ENCODE results near the gene POU2F1.
A peak's percentile ranks its signal among the peaks of the same experiment; 100 is the strongest.

Gene POU2F1

DNA sequence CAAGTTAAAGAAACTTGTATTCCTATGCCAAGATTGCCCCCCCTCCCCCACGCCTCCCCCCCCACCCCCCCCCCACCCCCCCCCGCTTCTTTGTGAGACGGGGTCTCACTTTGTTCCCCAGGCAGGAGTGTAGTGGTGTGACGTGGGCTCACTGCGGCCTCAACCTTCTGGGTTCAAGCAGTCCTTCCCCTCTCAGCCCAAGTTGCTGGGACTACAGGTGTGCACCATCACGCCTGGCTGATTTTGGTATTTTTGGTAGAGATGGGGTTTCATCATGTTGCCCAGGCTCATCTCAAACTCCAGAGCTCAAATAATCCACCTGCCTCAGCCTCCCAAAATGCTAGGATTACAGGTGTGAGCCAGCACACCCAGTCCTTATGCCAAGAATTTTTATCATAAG lies 136.6 kb downstream of the POU2F1 start:
- H3K79me1 ChIP-seq (replicated peaks; ENCODE audit: low read length, poor library complexity, severe bottlenecking), result peaks cover 23% of the 10 kb centered on the region
- DNase-seq, result no peak
- H3K4me1 ChIP-seq (ENCODE audit: control insufficient read depth, insufficient read depth, low read depth, low read length), result peaks cover 1% of the 10 kb centered on the region
- H3K9ac ChIP-seq (ENCODE audit: low read length), result no peak overlapping the region
- H3K14ac ChIP-seq (ENCODE audit: low read length in 2 of 2), result no peak overlapping the region
- H3K9me3 ChIP-seq (ENCODE audit: control insufficient read depth, low read length), result no peaks in the 10 kb centered on the region
- H3K4ac ChIP-seq (ENCODE audit: low read depth in 1 of 2, low read length in 2 of 2), result no peak overlapping the region
- no peak overlapping the region for H3K4me3 ChIP-seq (ENCODE audit: insufficient read depth in 1 of 2, low read depth in 1 of 2, low read length in 2 of 2)
- H3K27me3 ChIP-seq (ENCODE audit: control insufficient read depth in 1 of 2, insufficient read depth in 1 of 2, low read length in 2 of 2), result no peaks in the 10 kb centered on the region
- H2BK5ac ChIP-seq (ENCODE audit: low read depth, low read length, poor library complexity, severe bottlenecking), result no peak overlapping the region
- no peak overlapping the region for H2BK15ac ChIP-seq (ENCODE audit: low read depth, poor library complexity, severe bottlenecking)
- H2AFZ ChIP-seq (ENCODE audit: low read depth, low read length), result no peak overlapping the region
- no peak overlapping the region for H4K8ac ChIP-seq (ENCODE audit: low read length)
- no peak overlapping the region for H2BK120ac ChIP-seq (ENCODE audit: low read depth, low read length)
- no peak overlapping the region for H3K18ac ChIP-seq (ENCODE audit: low read depth in 1 of 2, low read length in 2 of 2)
- H4K91ac ChIP-seq (ENCODE audit: low read length), result no peak overlapping the region
- no peak overlapping the region for H3K23ac ChIP-seq (ENCODE audit: low read length in 2 of 2)
- no peaks in the 10 kb centered on the region for H3K36me3 ChIP-seq (ENCODE audit: control insufficient read depth in 1 of 2, insufficient read depth in 2 of 2, low read depth in 1 of 2, low read length in 2 of 2)
- no peak overlapping the region for H2AK5ac ChIP-seq (ENCODE audit: low read length, severe bottlenecking)
- WGBS, result no CpG with 5 or more reads among the region's 6 CpGs
- no peak overlapping the region for H3K27ac ChIP-seq (ENCODE audit: low read length, poor library complexity, severe bottlenecking)
- H3K4me2 ChIP-seq (ENCODE audit: low read length, poor library complexity, severe bottlenecking), result no peak overlapping the region
- no peak overlapping the region for H2BK12ac ChIP-seq (ENCODE audit: low read length in 2 of 2)

- no peak overlapping the region for H3K14ac ChIP-seq (ENCODE audit: low read length in 2 of 2)
- peaks cover 1% of the 10 kb centered on the region for H3K4me1 ChIP-seq (ENCODE audit: control insufficient read depth, insufficient read depth, low read depth, low read length)
- no peaks in the 10 kb centered on the region for H3K27me3 ChIP-seq (ENCODE audit: control insufficient read depth in 1 of 2, insufficient read depth in 1 of 2, low read length in 2 of 2)
- H2BK12ac ChIP-seq (ENCODE audit: low read length in 2 of 2), result no peak overlapping the region
- no peak overlapping the region for H3K4me2 ChIP-seq (ENCODE audit: low read length, poor library complexity, severe bottlenecking)
- H2AK5ac ChIP-seq (ENCODE audit: low read length, severe bottlenecking), result no peak overlapping the region
- H2AFZ ChIP-seq (ENCODE audit: low read depth, low read length), result no peak overlapping the region
- no peak overlapping the region for H2BK15ac ChIP-seq (ENCODE audit: low read depth, poor library complexity, severe bottlenecking)
- no peak overlapping the region for H4K8ac ChIP-seq (ENCODE audit: low read length)
- no peak overlapping the region for H2BK120ac ChIP-seq (ENCODE audit: low read depth, low read length)
- H3K36me3 ChIP-seq (ENCODE audit: control insufficient read depth in 1 of 2, insufficient read depth in 2 of 2, low read depth in 1 of 2, low read length in 2 of 2), result no peaks in the 10 kb centered on the region
- H3K18ac ChIP-seq (ENCODE audit: low read depth in 1 of 2, low read length in 2 of 2), result no peak overlapping the region
- H3K9me3 ChIP-seq (ENCODE audit: control insufficient read depth, low read length), result no peaks in the 10 kb centered on the region
- no peak overlapping the region for H3K4me3 ChIP-seq (ENCODE audit: insufficient read depth in 1 of 2, low read depth in 1 of 2, low read length in 2 of 2)
- H3K9ac ChIP-seq (ENCODE audit: low read length), result no peak overlapping the region
- H2BK5ac ChIP-seq (ENCODE audit: low read depth, low read length, poor library complexity, severe bottlenecking), result no peak overlapping the region
- peaks cover 23% of the 10 kb centered on the region for H3K79me1 ChIP-seq (replicated peaks; ENCODE audit: low read length, poor library complexity, severe bottlenecking)
- H3K23ac ChIP-seq (ENCODE audit: low read length in 2 of 2), result no peak overlapping the region
- no peak overlapping the region for H4K91ac ChIP-seq (ENCODE audit: low read length)
- H3K27ac ChIP-seq (ENCODE audit: low read length, poor library complexity, severe bottlenecking), result no peak overlapping the region
- 100% methylated on average over 3 of the region's 4 CpGs for WGBS
- H3K4ac ChIP-seq (ENCODE audit: low read depth in 1 of 2, low read length in 2 of 2), result no peak overlapping the region
- no peak for DNase-seq
Observed at GRCh38 chr1:167359295-167359694, 138.6 kb downstream of the POU2F1 start.

- no peak overlapping the region for H2BK120ac ChIP-seq (ENCODE audit: low read depth, low read length)
- H3K23ac ChIP-seq (ENCODE audit: low read length in 2 of 2), result no peak overlapping the region
- H3K18ac ChIP-seq (ENCODE audit: low read depth in 1 of 2, low read length in 2 of 2), result no peak overlapping the region
- H3K14ac ChIP-seq (ENCODE audit: low read length in 2 of 2), result no peak overlapping the region
- H2BK5ac ChIP-seq (ENCODE audit: low read depth, low read length, poor library complexity, severe bottlenecking), result no peak overlapping the region
- H3K27me3 ChIP-seq (ENCODE audit: control insufficient read depth in 1 of 2, insufficient read depth in 1 of 2, low read length in 2 of 2), result no peaks in the 10 kb centered on the region
- H4K8ac ChIP-seq (ENCODE audit: low read length), result no peak overlapping the region
- no peak overlapping the region for H3K27ac ChIP-seq (ENCODE audit: low read length, poor library complexity, severe bottlenecking)
- H3K4ac ChIP-seq (ENCODE audit: low read depth in 1 of 2, low read length in 2 of 2), result no peak overlapping the region
- H3K36me3 ChIP-seq (ENCODE audit: control insufficient read depth in 1 of 2, insufficient read depth in 2 of 2, low read depth in 1 of 2, low read length in 2 of 2), result peaks cover 0 to under 1% of the 10 kb centered on the region in 2 experiments
- no peak overlapping the region for H2AK5ac ChIP-seq (ENCODE audit: low read length, severe bottlenecking)
- H3K79me1 ChIP-seq (replicated peaks; ENCODE audit: low read length, poor library complexity, severe bottlenecking), result peaks cover 23% of the 10 kb centered on the region
- H2BK15ac ChIP-seq (ENCODE audit: low read depth, poor library complexity, severe bottlenecking), result no peak overlapping the region
- H3K4me1 ChIP-seq (ENCODE audit: control insufficient read depth, insufficient read depth, low read depth, low read length), result peaks cover 1% of the 10 kb centered on the region
- H4K91ac ChIP-seq (ENCODE audit: low read length), result no peak overlapping the region
- no peak overlapping the region for H3K4me2 ChIP-seq (ENCODE audit: low read length, poor library complexity, severe bottlenecking)
- H2BK12ac ChIP-seq (ENCODE audit: low read length in 2 of 2), result no peak overlapping the region
- H3K9me3 ChIP-seq (ENCODE audit: control insufficient read depth, low read length), result no peaks in the 10 kb centered on the region
- no peak overlapping the region for H3K4me3 ChIP-seq (ENCODE audit: insufficient read depth in 1 of 2, low read depth in 1 of 2, low read length in 2 of 2)
- H3K9ac ChIP-seq (ENCODE audit: low read length), result no peak overlapping the region
- peak; percentile 52 for DNase-seq
- no peak overlapping the region for H2AFZ ChIP-seq (ENCODE audit: low read depth, low read length)
- WGBS, result 75% methylated on average over 4 of the region's 4 CpGs
Observed at GRCh38 chr1:167360120-167360519, 139.4 kb downstream of the POU2F1 start.

- Histone ChIP-seq H2BK12ac (ENCODE audit: low read length in 2 of 2) (no peak overlapping the region), H2AFZ (ENCODE audit: low read depth, low read length) (no peak overlapping the region), H2AK5ac (ENCODE audit: low read length, severe bottlenecking) (no peak overlapping the region), H3K4me3 (ENCODE audit: insufficient read depth in 1 of 2, low read depth in 1 of 2, low read length in 2 of 2) (no peak overlapping the region), H2BK5ac (ENCODE audit: low read depth, low read length, poor library complexity, severe bottlenecking) (no peak overlapping the region), H4K8ac (ENCODE audit: low read length) (no peak overlapping the region), H3K4ac (ENCODE audit: low read depth in 1 of 2, low read length in 2 of 2) (no peak overlapping the region), H3K4me1 (ENCODE audit: control insufficient read depth, insufficient read depth, low read depth, low read length) (no peaks in the 10 kb centered on the region), H3K27me3 (ENCODE audit: control insufficient read depth in 1 of 2, insufficient read depth in 1 of 2, low read length in 2 of 2) (no peaks in the 10 kb centered on the region), H3K36me3 (ENCODE audit: control insufficient read depth in 1 of 2, insufficient read depth in 2 of 2, low read depth in 1 of 2, low read length in 2 of 2) (peaks cover 0 to 17% of the 10 kb centered on the region in 2 experiments), H3K9me3 (ENCODE audit: control insufficient read depth, low read length) (no peaks in the 10 kb centered on the region), H3K79me1 (replicated peaks; ENCODE audit: low read length, poor library complexity, severe bottlenecking) (peaks cover 22% of the 10 kb centered on the region), H3K23ac (ENCODE audit: low read length in 2 of 2) (no peak overlapping the region), H4K91ac (ENCODE audit: low read length) (no peak overlapping the region), H3K18ac (ENCODE audit: low read depth in 1 of 2, low read length in 2 of 2) (peak overlapping the region in 1 of 2 experiments; percentile 34), H3K9ac (ENCODE audit: low read length) (no peak overlapping the region), H2BK15ac (ENCODE audit: low read depth, poor library complexity, severe bottlenecking) (no peak overlapping the region), H3K27ac (ENCODE audit: low read length, poor library complexity, severe bottlenecking) (no peak overlapping the region), H3K14ac (ENCODE audit: low read length in 2 of 2) (no peak overlapping the region), H2BK120ac (ENCODE audit: low read depth, low read length) (no peak overlapping the region), H3K4me2 (ENCODE audit: low read length, poor library complexity, severe bottlenecking) (no peak overlapping the region)
- no peak for DNase-seq
- WGBS, result 93% methylated on average over 1 of the region's 1 CpG
Observed at GRCh38 chr1:167362638-167363037, 142.0 kb downstream of the POU2F1 start.

Measured in mesenchymal stem cell (in vitro differentiated cells and primary cell).